DOHH2 (cell line): Measurements from ENCODE around the gene TNFSF8.

ENCODE experiments used
- H3F3A ChIP-seq: fragments of 200-600 bp; sonication (generic), shearing (Covaris generic); 2 replicates; pipeline ENCODE4 v1.6.0; 2016; ENCODE audit warnings: antibody characterized with exemption, mild to moderate bottlenecking; ENCODE audit not compliant: control insufficient read depth, insufficient read depth
- H3K27ac ChIP-seq: fragments of 200-600 bp; sonication (generic); 2 replicates; pipeline ENCODE4 v1.5.1; 2014; ENCODE audit warnings: low read depth, mild to moderate bottlenecking, low read length, moderate library complexity
- H3K27me3 ChIP-seq: fragments of 200-600 bp; sonication (generic); 2 replicates; pipeline ENCODE4 v1.6.1; 2014; ENCODE audit warnings: mild to moderate bottlenecking, low read length, mixed read lengths; ENCODE audit not compliant: control insufficient read depth
- H3K36me3 ChIP-seq: fragments of 200-600 bp; sonication (generic); 2 replicates; pipeline ENCODE4 v1.6.1; 2014; ENCODE audit warnings: mild to moderate bottlenecking, low read length, moderate library complexity, mixed read lengths; ENCODE audit not compliant: control insufficient read depth
- H3K4me1 ChIP-seq: fragments of 200-600 bp; sonication (generic); 2 replicates; pipeline ENCODE4 v1.6.1; 2014; ENCODE audit warnings: mild to moderate bottlenecking, low read length, mixed read lengths; ENCODE audit not compliant: control insufficient read depth
- H3K4me2 ChIP-seq: fragments of 200-600 bp; sonication (generic); 2 replicates; pipeline ENCODE4 v1.6.0; 2014; ENCODE audit warnings: mild to moderate bottlenecking, low read length, moderate library complexity
- H3K4me3 ChIP-seq: fragments of 200-600 bp; sonication (generic); 2 replicates; pipeline ENCODE4 v1.5.1; 2014; ENCODE audit warnings: mild to moderate bottlenecking, low read length, mixed read lengths
- H3K79me2 ChIP-seq: fragments of 200-600 bp; sonication (generic); 2 replicates; pipeline ENCODE4 v1.6.1; 2014; ENCODE audit warnings: mild to moderate bottlenecking, low read length, mixed read lengths; ENCODE audit not compliant: control insufficient read depth
- H3K9me2 ChIP-seq: fragments of 200-600 bp; sonication (generic); replicated peaks from 2 replicates; pipeline ENCODE4 v1.6.1; 2014; ENCODE audit warnings: mild to moderate bottlenecking, low read length, mixed read lengths; ENCODE audit not compliant: control insufficient read depth
- H3K9me3 ChIP-seq: fragments of 200-600 bp; sonication (generic); 2 replicates; pipeline ENCODE4 v1.6.1; 2014; ENCODE audit warnings: antibody characterized with exemption, low read length, mixed read lengths; ENCODE audit not compliant: control insufficient read depth, insufficient read depth
- H4K20me1 ChIP-seq: fragments of 200-600 bp; sonication (generic); 2 replicates; pipeline ENCODE4 v1.6.0; 2014; ENCODE audit warnings: low read depth, mild to moderate bottlenecking, antibody characterized with exemption, low read length, moderate library complexity; ENCODE audit not compliant: control insufficient read depth, insufficient read depth
- CTCF ChIP-seq: fragments of 200-600 bp; sonication (generic); IDR thresholded peaks from one replicate; pipeline ENCODE4 v1.5.1; 2014; ENCODE audit warnings: antibody characterized with exemption, mild to moderate bottlenecking, low read depth, low read length; ENCODE audit not compliant: poor library complexity, severe bottlenecking
- EZH2phosphoT487 ChIP-seq: fragments of 200-600 bp; sonication (generic); IDR thresholded peaks from 2 replicates; pipeline ENCODE4 v1.6.1; 2017; ENCODE audit warnings: borderline replicate concordance, mild to moderate bottlenecking, antibody characterized with exemption, low read length, moderate library complexity, mixed read lengths

TNFSF8 gene

GRCh38 chr9:114899995-114900394 lies 30.4 kb downstream of the TNFSF8 start:
- Histone ChIP-seq H3K4me2 (no peak overlapping the region), H3K27me3 (no peaks in the 10 kb centered on the region), H3K79me2 (no peaks in the 10 kb centered on the region), H3K36me3 (peaks cover 25% of the 10 kb centered on the region), H3K4me1 (peaks cover 35% of the 10 kb centered on the region), H3K9me3 (no peaks in the 10 kb centered on the region), H3K9me2 (no peaks in the 10 kb centered on the region), H4K20me1 (no peaks in the 10 kb centered on the region), H3K27ac (no peak overlapping the region), H3F3A (no peaks in the 10 kb centered on the region), H3K4me3 (no peak overlapping the region)
- TF ChIP-seq EZH2phosphoT487 (no peak), CTCF (no peak)

- no peaks in the 10 kb centered on the region for H3K79me2 ChIP-seq
- H3K9me2 ChIP-seq: no peaks in the 10 kb centered on the region
- H3K4me2 ChIP-seq: peak overlapping the region; percentile 66
- no peaks in the 10 kb centered on the region for H3K9me3 ChIP-seq
- H3F3A ChIP-seq: no peaks in the 10 kb centered on the region
- H4K20me1 ChIP-seq: no peaks in the 10 kb centered on the region
- H3K4me1 ChIP-seq: peaks cover 33% of the 10 kb centered on the region
- peaks cover 20% of the 10 kb centered on the region for H3K36me3 ChIP-seq
- H3K27ac ChIP-seq: no peak overlapping the region
- H3K27me3 ChIP-seq: no peaks in the 10 kb centered on the region
- no peak overlapping the region; the same call in 1 of the 2 replicates for H3K4me3 ChIP-seq
- no peak for TF ChIP-seq EZH2phosphoT487
- no peak for TF ChIP-seq CTCF
Observed at GRCh38 chr9:114899461-114899860, 30.9 kb downstream of the TNFSF8 start.

- H3K9me2 ChIP-seq: no peaks in the 10 kb centered on the region
- no peaks in the 10 kb centered on the region for H3F3A ChIP-seq
- H4K20me1 ChIP-seq: no peaks in the 10 kb centered on the region
- H3K4me3 ChIP-seq: peak overlapping the region; percentile 50
- peak overlapping the region; percentile 66 for H3K4me2 ChIP-seq
- peak overlapping the region; percentile 13; the same call in 1 of the 2 replicates for H3K27ac ChIP-seq
- no peaks in the 10 kb centered on the region for H3K27me3 ChIP-seq
- H3K9me3 ChIP-seq: no peaks in the 10 kb centered on the region
- peaks cover 40% of the 10 kb centered on the region for H3K4me1 ChIP-seq
- H3K79me2 ChIP-seq: no peaks in the 10 kb centered on the region
- peaks cover 13% of the 10 kb centered on the region for H3K36me3 ChIP-seq
- TF ChIP-seq CTCF: no peak
- TF ChIP-seq EZH2phosphoT487: no peak
Observed at GRCh38 chr9:114898741-114899140, 31.6 kb downstream of the TNFSF8 start.
